H1 (cell line): ENCODE data around the gene MTERF1. TPM values are rescaled to one million over a fixed set of nuclear protein-coding genes. Genes with fewer than 3 reads are reported as not detected.
A peak's percentile ranks its signal among the peaks of the same experiment; 100 is the strongest.

Source experiments
- CTCF ChIA-PET: fragments of 300-600 bp; sonication (Branson Sonifier 250); formaldehyde crosslinking; loops from one replicate; lab custom pipeline; 2021; ENCODE audit not compliant: partially characterized antibody; lab: Charles Lee
- POLR2A ChIA-PET: fragments of 300-600 bp; sonication (Branson Sonifier 250); formaldehyde crosslinking; loops from one replicate; lab custom pipeline; 2021; ENCODE audit warnings: inconsistent platforms; ENCODE audit not compliant: partially characterized antibody; lab: Charles Lee
- DNase-seq, 2 experiments: peaks; one replicate each; pipeline versions ENCODE4 v3.0.0 to v3.0.0-alpha.2; 2010 to 2022; ENCODE audit warnings: low spot score in 2 of 2, low read depth in 1 of 2, mixed read lengths in 1 of 2
- FAIRE-seq: peaks from 2 replicates; lab custom pipeline; 2011; peaks lifted over from hg19 to GRCh38; lab: Jason Lieb, UNC
- H2AFZ ChIP-seq: 2 replicates; pipeline ENCODE4 v1.8.1; 2012; ENCODE audit warnings: low read length, inconsistent platforms
- H2AK5ac ChIP-seq: 2 replicates; pipeline ENCODE4 v1.6.1; 2013; ENCODE audit warnings: low read depth, low read length
- H2BK120ac ChIP-seq: replicated peaks from 2 replicates; pipeline ENCODE3; 2013; ENCODE audit warnings: low read depth, low read length, inconsistent platforms
- H2BK12ac ChIP-seq: 2 replicates; pipeline ENCODE4 v1.6.1; 2013; ENCODE audit warnings: low read depth, low read length
- H2BK15ac ChIP-seq: 2 replicates; pipeline ENCODE4 v1.6.1; 2013; ENCODE audit warnings: low read length
- H2BK20ac ChIP-seq: 2 replicates; pipeline ENCODE4 v1.6.1; 2013; ENCODE audit warnings: low read length
- H2BK5ac ChIP-seq: 2 replicates; pipeline ENCODE4 v1.6.1; 2013; ENCODE audit warnings: low read depth, low read length
- H3K14ac ChIP-seq: 2 replicates; pipeline ENCODE4 v1.6.1; 2013; ENCODE audit warnings: inconsistent platforms; ENCODE audit not compliant: insufficient read length
- H3K18ac ChIP-seq: 2 replicates; pipeline ENCODE4 v1.6.1; 2013; ENCODE audit warnings: low read length; ENCODE audit errors: extremely low read depth
- H3K23ac ChIP-seq: 2 replicates; pipeline ENCODE4 v1.6.1; 2013; ENCODE audit warnings: inconsistent platforms; ENCODE audit not compliant: insufficient read length
- H3K23me2 ChIP-seq: 2 replicates; pipeline ENCODE4 v1.6.1; 2013; ENCODE audit warnings: low read depth, low read length
- H3K27ac ChIP-seq: 2 replicates; pipeline ENCODE4 v1.6.1; 2011; ENCODE audit warnings: low read depth, low read length, inconsistent platforms
- H3K27me3 ChIP-seq, 4 experiments: replicated peaks in 1 of 4; 1 replicate in 1 of 4; 2 replicates in 3 of 4; pipeline versions ENCODE4 v1.6.1 to v1.8.1; 2011 to 2013; ENCODE audit warnings: low read length in 3 of 4, mild to moderate bottlenecking in 3 of 4, inconsistent platforms in 2 of 4, mixed read lengths in 2 of 4, moderate library complexity in 1 of 4; ENCODE audit not compliant: control insufficient read depth in 3 of 4, insufficient read depth in 3 of 4; ENCODE audit errors: extremely low read depth in 1 of 4
- H3K36me3 ChIP-seq, 4 experiments: 2 replicates each; pipeline versions ENCODE4 v1.6.1 to v1.8.1; 2011 to 2013; ENCODE audit warnings: mild to moderate bottlenecking in 4 of 4, low read length in 3 of 4, moderate library complexity in 2 of 4, control low read depth in 1 of 4, inconsistent platforms in 1 of 4; ENCODE audit not compliant: insufficient read depth in 4 of 4, control insufficient read depth in 2 of 4
- H3K4ac ChIP-seq: replicated peaks from 2 replicates; pipeline ENCODE3; 2013; ENCODE audit warnings: low read length, low read depth, mixed read lengths, inconsistent platforms; ENCODE audit not compliant: insufficient read length
- H3K4me1 ChIP-seq, 4 experiments: replicated peaks in 1 of 4; 1 replicate in 1 of 4; 2 replicates in 3 of 4; pipeline versions ENCODE4 v1.6.1 to v1.8.1; 2011 to 2013; ENCODE audit warnings: low read length in 3 of 4, inconsistent platforms in 2 of 4, mixed read lengths in 1 of 4; ENCODE audit not compliant: insufficient read depth in 4 of 4, control insufficient read depth in 3 of 4
- H3K4me2 ChIP-seq, 2 experiments: 2 replicates each; pipeline versions ENCODE4 v1.6.1 to v1.8.1; 2011 to 2013; ENCODE audit warnings: low read depth in 2 of 2, low read length in 2 of 2, control low read depth in 1 of 2, inconsistent platforms in 1 of 2, mild to moderate bottlenecking in 1 of 2; ENCODE audit not compliant: insufficient read depth in 1 of 2
- H3K4me3 ChIP-seq, 4 experiments: fragments of 200-600, 300-600 bp in 1 of 4; sonication (generic), shearing (Covaris generic), sonication (Bioruptor Twin) in 1 of 4; 2 replicates each; pipeline versions ENCODE4 v1.5.1 to v1.8.1; 2011 to 2016; ENCODE audit warnings: low read length in 4 of 4, low read depth in 3 of 4, control low read depth in 2 of 4, inconsistent platforms in 2 of 4, mild to moderate bottlenecking in 2 of 4, mixed read lengths in 1 of 4, moderate library complexity in 1 of 4; ENCODE audit not compliant: insufficient read depth in 2 of 4; ENCODE audit errors: extremely low read depth in 1 of 4
- H3K56ac ChIP-seq: replicated peaks from 2 replicates; pipeline ENCODE3; 2013; ENCODE audit warnings: low read depth, mild to moderate bottlenecking, mixed read lengths, low read length, inconsistent platforms; ENCODE audit not compliant: insufficient read length
- H3K79me1 ChIP-seq: 2 replicates; pipeline ENCODE4 v1.6.1; 2013; ENCODE audit warnings: low read depth, low read length, control low read depth
- H3K79me2 ChIP-seq, 2 experiments: 2 replicates each; pipeline versions ENCODE4 v1.6.1 to v1.8.1; 2012 to 2013; ENCODE audit warnings: low read length in 2 of 2, mild to moderate bottlenecking in 2 of 2, inconsistent platforms in 1 of 2; ENCODE audit not compliant: insufficient read depth in 2 of 2, control insufficient read depth in 1 of 2
- H3K9ac ChIP-seq, 4 experiments: replicated peaks in 1 of 4; 1 replicate in 1 of 4; 2 replicates in 3 of 4; pipeline versions ENCODE4 v1.6.1 to v1.8.1; 2011 to 2013; ENCODE audit warnings: low read depth in 3 of 4, low read length in 3 of 4, control low read depth in 2 of 4, mild to moderate bottlenecking in 2 of 4, moderate library complexity in 2 of 4, inconsistent platforms in 1 of 4; ENCODE audit errors: extremely low read depth in 1 of 4
- H3K9me3 ChIP-seq, 2 experiments: 2 replicates each; pipeline versions ENCODE4 v1.6.1 to v1.8.1; 2012 to 2013; ENCODE audit warnings: mild to moderate bottlenecking in 2 of 2, moderate library complexity in 2 of 2, control low read depth in 1 of 2, inconsistent platforms in 1 of 2, low read depth in 1 of 2, low read length in 1 of 2, mixed read lengths in 1 of 2; ENCODE audit not compliant: insufficient read depth in 2 of 2
- H4K20me1 ChIP-seq, 2 experiments: replicated peaks in 1 of 2; 2 replicates each; pipeline versions ENCODE3 to v1.8.1; 2011 to 2013; ENCODE audit warnings: inconsistent platforms in 2 of 2, low read length in 2 of 2, mild to moderate bottlenecking in 1 of 2; ENCODE audit not compliant: insufficient read depth in 2 of 2, control insufficient read depth in 1 of 2
- H4K5ac ChIP-seq: 2 replicates; pipeline ENCODE4 v1.6.1; 2013; ENCODE audit warnings: low read length, low read depth, mixed read lengths, inconsistent platforms; ENCODE audit not compliant: insufficient read length
- H4K8ac ChIP-seq: 2 replicates; pipeline ENCODE4 v1.8.0; 2013; ENCODE audit warnings: mild to moderate bottlenecking, moderate library complexity, low read length, inconsistent platforms; ENCODE audit not compliant: insufficient read depth; ENCODE audit errors: extremely low read depth
- H4K91ac ChIP-seq: replicated peaks from 2 replicates; pipeline ENCODE3; 2013; ENCODE audit warnings: low read length, mixed read lengths, inconsistent platforms; ENCODE audit not compliant: insufficient read length
- RAD21 ChIP-seq, 2 experiments: IDR thresholded peaks in 1 of 2; conservative IDR thresholded peaks in 1 of 2; 2 replicates each; pipeline ENCODE4 v1.6.1; 2011; ENCODE audit warnings: low read depth in 2 of 2, low read length in 2 of 2, improper control_type of control experiment in 1 of 2, inconsistent platforms in 1 of 2, mild to moderate bottlenecking in 1 of 2, moderate library complexity in 1 of 2
- SP4 ChIP-seq: IDR thresholded peaks from 2 replicates; pipeline ENCODE4 v1.6.1; 2012; ENCODE audit warnings: low read length, inconsistent platforms
- WGBS, 2 experiments: shearing (Covaris generic) in 1 of 2; methylation state at CpG; one replicate each; pipeline versions ENCODE4 v1.1.6 to v1.1.7; 2013 to 2015; ENCODE audit warnings: low lambda C conversion rate in 2 of 2, mixed read lengths in 2 of 2, inconsistent platforms in 1 of 2, low coverage in 1 of 2, missing lambda C conversion rate in 1 of 2; ENCODE audit not compliant: insufficient replicate concordance in 2 of 2, insufficient coverage in 1 of 2, insufficient read length in 1 of 2; ENCODE audit errors: extremely low coverage in 1 of 2, missing lambda C conversion rate in 1 of 2; 5-methylcytosine and 5-hydroxymethylcytosine counted together
- polyA plus RNA-seq, 7 experiments: library from polyadenylated mRNA; depleted of rRNA in 3 of 7; stranded (reverse) in 5 of 7; unstranded in 2 of 7; fragments of >200 nt in 5 of 7; fragments of 200-250 nt in 2 of 7; gene quantifications; 1 replicate in 5 of 7; 2 replicates in 1 of 7; 4 replicates in 1 of 7; pipeline versions ENCODE4 v1.2.1 to v1.2.3, GENCODE V29; 2011 to 2013; ENCODE audit warnings: missing spikeins in 2 of 7, mixed read lengths in 2 of 7
- total RNA-seq: library from RNA; stranded (reverse); fragmentation: NEBNext Ultra II Directional; extraction: Animal tissue kit (Norgen Biotek cat#: 25700); gene quantifications from 2 replicates; pipeline ENCODE4 v1.2.1, GENCODE V29; 2021

MTERF1 gene
- total and polyA plus RNA-seq, 2 of the 8 experiments (the other 6 are each of a cell fraction or from before 2014, with no cell fraction given): 4.5 to 12.6 TPM

DNA sequence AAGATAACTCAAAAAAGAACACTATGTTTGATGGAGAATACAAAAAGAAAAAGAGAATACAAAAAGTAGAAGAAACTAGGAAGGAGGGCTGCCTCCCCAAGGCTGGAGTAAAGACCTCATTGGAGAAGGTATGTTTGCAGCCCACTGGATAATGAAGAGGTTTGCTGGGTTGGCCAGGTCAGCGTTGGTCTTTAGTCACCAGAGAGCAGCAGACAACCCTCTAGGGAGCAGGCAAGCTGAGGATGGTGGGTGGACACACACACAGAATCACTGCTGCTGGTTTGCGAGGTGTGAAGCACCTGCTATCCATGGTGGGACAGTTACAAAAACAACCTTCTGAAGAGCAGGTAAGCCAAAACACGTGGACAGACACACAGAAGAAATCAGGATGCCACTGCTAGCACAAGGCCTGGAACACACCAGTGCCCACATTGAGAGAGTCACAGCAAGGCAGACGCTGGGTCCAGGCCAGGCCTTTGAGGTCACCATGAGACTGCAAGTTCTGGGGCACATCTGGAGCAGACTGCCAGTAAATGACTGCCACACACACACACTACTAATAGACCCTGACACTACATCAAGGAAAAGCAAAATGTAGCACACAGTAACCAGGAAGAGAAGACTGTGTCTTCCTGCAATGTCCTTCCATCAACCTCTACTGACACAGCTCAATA, 43.0 kb downstream of the MTERF1 start:
- H4K8ac ChIP-seq: no peak overlapping the region
- H2BK120ac ChIP-seq: no peak overlapping the region
- H3K4me3 ChIP-seq: no peak overlapping the region
- H3K18ac ChIP-seq: no peak overlapping the region
- H4K5ac ChIP-seq: no peak overlapping the region
- H3K9ac ChIP-seq: no peak overlapping the region
- no peak for FAIRE-seq
- no peaks in the 10 kb centered on the region for H3K23me2 ChIP-seq
- 91% methylated on average over 4 of the region's 4 CpGs; no CpG with 5 or more reads in 1 of the 2 experiments for WGBS, 2 experiments
- H3K4me1 ChIP-seq: no peaks in the 10 kb centered on the region
- no peak overlapping the region; the same call in 1 of the 2 replicates for H2AFZ ChIP-seq
- H3K9me3 ChIP-seq: no peaks in the 10 kb centered on the region
- H2BK5ac ChIP-seq: no peak overlapping the region
- H3K56ac ChIP-seq: no peak overlapping the region
- no peak for DNase-seq
- no peak overlapping the region for H3K23ac ChIP-seq
- CTCF ChIA-PET: interaction anchor here (1.6 kb wide), 1 partner anchor 15 kb away, joined by 4 read pairs; no protein-coding TSS in a partner anchor
- peak overlapping the region; percentile 82; the same call in 1 of the 2 replicates for H2AK5ac ChIP-seq
- POLR2A ChIA-PET: interaction anchor here (1.0 kb wide), 1 partner anchor 8 kb away, joined by 3 read pairs; no protein-coding TSS in a partner anchor
- peak overlapping the region; percentile 40 for H4K91ac ChIP-seq
- H3K27ac ChIP-seq: no peak overlapping the region
- no peak for TF ChIP-seq SP4
- 0 out of 4 replicates have a peak, but pooled peaks of 1 of the 2 experiments have one; percentile 7 for TF ChIP-seq RAD21 (IDR thresholded peaks at IDR 0.05 in 1 of 2, conservative IDR thresholded peaks at IDR 0.05 in 1 of 2; ENCODE audit: low read depth in 2 of 2, low read length in 2 of 2)
- TF ChIP-seq, all 59 proteins: peak for 1
- Histone ChIP-seq H2BK20ac (no peak overlapping the region), H4K20me1 (no peaks in the 10 kb centered on the region), H3K14ac (no peak overlapping the region), H3K79me2 (no peaks in the 10 kb centered on the region), H3K36me3 (no peaks in the 10 kb centered on the region), H3K4me2 (no peak overlapping the region), H3K79me1 (no peaks in the 10 kb centered on the region), H2BK12ac (0 out of 2 replicates have a peak overlapping the region, but pooled peaks have one; percentile 14), H3K27me3 (no peaks in the 10 kb centered on the region), H2BK15ac (no peak overlapping the region), H3K4ac (no peak overlapping the region)
